Measurements from ENCODE around the gene POLDIP2. TPM values are rescaled to one million over a fixed set of nuclear protein-coding genes. Genes with fewer than 3 reads are reported as not detected.
A peak's percentile ranks its signal among the peaks of the same experiment; 100 is the strongest.

The POLDIP2 gene
- total RNA-seq, 1 experiment from 2014 or later: 105 TPM

- Mint-ChIP-seq H3K27ac (ENCODE audit: low read depth, unreplicated experiment) (peak overlapping the region; percentile 59), H3K36me3 (ENCODE audit: insufficient read depth, unreplicated experiment) (peaks cover 87% of the 10 kb centered on the region), H3K27me3 (ENCODE audit: insufficient read depth, unreplicated experiment) (no peaks in the 10 kb centered on the region), H3K9me3 (ENCODE audit: unreplicated experiment) (no peaks in the 10 kb centered on the region), H3K4me1 (ENCODE audit: insufficient read depth, unreplicated experiment) (peaks cover 12% of the 10 kb centered on the region), H3K4me3 (ENCODE audit: unreplicated experiment) (no peak overlapping the region)
- ChIA-PET POLR2A (interaction anchor here (0.9 to 5.8 kb wide), 12 partner anchors 8 to 146 kb away, joined by 3 to 85 read pairs (median 7); partner anchors contain the start of genes IFT20, POLDIP2, TMEM97 and TNFAIP1), CTCF (interaction anchor here (0.5 to 4.4 kb wide), 9 partner anchors 8 to 113 kb away, joined by 3 to 23 read pairs (median 4); partner anchors contain the start of genes IFT20, POLDIP2 and TNFAIP1)
- no peak for DNase-seq (ENCODE audit: unreplicated experiment)
- intact Hi-C loops (cut with micrococcal nuclease): no loop called here
- TF ChIP-seq, protein P1, sequence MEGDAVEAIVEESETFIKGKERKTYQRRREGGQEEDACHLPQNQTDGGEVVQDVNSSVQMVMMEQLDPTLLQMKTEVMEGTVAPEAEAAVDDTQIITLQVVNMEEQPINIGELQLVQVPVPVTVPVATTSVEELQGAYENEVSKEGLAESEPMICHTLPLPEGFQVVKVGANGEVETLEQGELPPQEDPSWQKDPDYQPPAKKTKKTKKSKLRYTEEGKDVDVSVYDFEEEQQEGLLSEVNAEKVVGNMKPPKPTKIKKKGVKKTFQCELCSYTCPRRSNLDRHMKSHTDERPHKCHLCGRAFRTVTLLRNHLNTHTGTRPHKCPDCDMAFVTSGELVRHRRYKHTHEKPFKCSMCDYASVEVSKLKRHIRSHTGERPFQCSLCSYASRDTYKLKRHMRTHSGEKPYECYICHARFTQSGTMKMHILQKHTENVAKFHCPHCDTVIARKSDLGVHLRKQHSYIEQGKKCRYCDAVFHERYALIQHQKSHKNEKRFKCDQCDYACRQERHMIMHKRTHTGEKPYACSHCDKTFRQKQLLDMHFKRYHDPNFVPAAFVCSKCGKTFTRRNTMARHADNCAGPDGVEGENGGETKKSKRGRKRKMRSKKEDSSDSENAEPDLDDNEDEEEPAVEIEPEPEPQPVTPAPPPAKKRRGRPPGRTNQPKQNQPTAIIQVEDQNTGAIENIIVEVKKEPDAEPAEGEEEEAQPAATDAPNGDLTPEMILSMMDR (IDR thresholded peaks at IDR 0.05; ENCODE audit: unreplicated experiment): no peak
- BruUV-seq (replicated peaks): TSS peak; percentile 5
Observed at GRCh38 chr17:28346199-28346580, 11.1 kb downstream of the POLDIP2 start.

- POLR2A ChIA-PET: interaction anchor here (1.4 to 5.8 kb wide), 10 partner anchors 8 to 147 kb away, joined by 4 to 85 read pairs (median 10); partner anchors contain the start of genes IFT20, POLDIP2, TMEM97 and TNFAIP1
- H3K4me1 Mint-ChIP-seq (ENCODE audit: insufficient read depth, unreplicated experiment): peaks cover 12% of the 10 kb centered on the region
- DNase-seq (ENCODE audit: unreplicated experiment): no peak
- CTCF ChIA-PET: interaction anchor here (0.5 to 4.4 kb wide), 8 partner anchors 8 to 112 kb away, joined by 3 to 23 read pairs (median 4); partner anchors contain the start of genes IFT20, POLDIP2 and TNFAIP1
- H3K27me3 Mint-ChIP-seq (ENCODE audit: insufficient read depth, unreplicated experiment): no peaks in the 10 kb centered on the region
- no TSS peak for BruUV-seq (replicated peaks)
- H3K36me3 Mint-ChIP-seq (ENCODE audit: insufficient read depth, unreplicated experiment): peaks cover 87% of the 10 kb centered on the region
- TF ChIP-seq, protein P1 (IDR thresholded peaks at IDR 0.05; ENCODE audit: unreplicated experiment): no peak
- peak overlapping the region; percentile 59 for H3K27ac Mint-ChIP-seq (ENCODE audit: low read depth, unreplicated experiment)
- H3K4me3 Mint-ChIP-seq (ENCODE audit: unreplicated experiment): no peak overlapping the region
- intact Hi-C loops (cut with micrococcal nuclease): no loop called here
- no peaks in the 10 kb centered on the region for H3K9me3 Mint-ChIP-seq (ENCODE audit: unreplicated experiment)
Observed at GRCh38 chr17:28345419-28346198, 11.7 kb downstream of the POLDIP2 start.

DNA sequence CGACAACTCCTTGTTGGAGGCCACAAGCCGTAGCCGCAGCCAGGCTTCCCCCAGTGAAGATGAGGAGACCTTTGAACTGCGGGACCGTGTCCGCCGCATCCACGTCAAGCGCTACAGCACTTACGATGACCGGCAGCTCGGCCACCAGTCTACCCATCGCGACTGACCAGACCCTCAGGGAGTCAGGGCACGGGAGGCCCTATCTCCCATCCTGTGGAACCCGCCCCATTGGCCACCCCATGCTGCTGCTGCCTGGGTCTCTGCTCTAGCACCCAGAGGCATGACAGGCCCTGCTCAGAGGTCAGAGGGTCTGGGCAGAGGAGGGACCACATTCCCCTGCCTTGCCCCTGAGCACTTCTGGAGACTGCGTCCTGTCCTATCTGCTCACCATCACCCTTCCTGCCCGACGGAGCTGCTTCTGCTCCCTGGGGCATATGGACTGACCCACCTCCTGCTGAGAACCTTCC lies 12.9 kb downstream of the POLDIP2 start:
- H3K9me3 Mint-ChIP-seq (ENCODE audit: unreplicated experiment): no peaks in the 10 kb centered on the region
- TF ChIP-seq, protein P1 (IDR thresholded peaks at IDR 0.05; ENCODE audit: unreplicated experiment): no peak
- intact Hi-C loops (cut with micrococcal nuclease): no loop called here
- DNase-seq (ENCODE audit: unreplicated experiment): no peak
- no peak overlapping the region for H3K27ac Mint-ChIP-seq (ENCODE audit: low read depth, unreplicated experiment)
- ChIA-PET POLR2A (interaction anchor here (0.5 to 5.8 kb wide), 6 partner anchors 9 to 207 kb away, joined by 3 to 85 read pairs (median 14); partner anchors contain the start of genes IFT20, POLDIP2 and TNFAIP1), CTCF (interaction anchor here (2.0 to 4.4 kb wide), 3 partner anchors 13 to 110 kb away, joined by 4 to 23 read pairs (median 6); partner anchors contain the start of gene POLDIP2)
- peaks cover 86% of the 10 kb centered on the region for H3K36me3 Mint-ChIP-seq (ENCODE audit: insufficient read depth, unreplicated experiment)
- H3K4me1 Mint-ChIP-seq (ENCODE audit: insufficient read depth, unreplicated experiment): peaks cover 12% of the 10 kb centered on the region
- no TSS peak for BruUV-seq (replicated peaks)
- H3K27me3 Mint-ChIP-seq (ENCODE audit: insufficient read depth, unreplicated experiment): no peaks in the 10 kb centered on the region
- no peak overlapping the region for H3K4me3 Mint-ChIP-seq (ENCODE audit: unreplicated experiment)

DNA sequence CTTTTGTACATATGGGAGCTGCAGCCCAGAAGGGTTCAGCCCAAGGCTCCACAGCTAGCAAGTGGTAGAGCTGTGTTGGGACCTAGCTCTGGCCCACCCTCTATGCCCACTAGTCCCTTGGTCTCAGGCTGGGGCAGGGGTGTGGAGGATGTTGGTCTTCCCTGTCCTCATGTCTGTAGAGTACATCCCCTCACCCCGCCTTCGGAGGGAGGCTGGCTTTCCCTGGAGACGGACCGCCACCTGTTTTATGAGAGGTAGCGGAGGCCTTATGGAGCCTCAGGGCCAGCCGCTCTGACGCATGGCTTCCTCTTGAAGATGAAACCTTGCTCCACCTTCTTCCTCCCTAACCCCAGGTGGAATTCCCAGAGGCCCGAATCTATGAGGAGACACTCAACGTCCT lies 13.3 kb downstream of the POLDIP2 start:
- Mint-ChIP-seq H3K27ac (ENCODE audit: low read depth, unreplicated experiment) (no peak overlapping the region), H3K4me1 (ENCODE audit: insufficient read depth, unreplicated experiment) (peaks cover 12% of the 10 kb centered on the region), H3K36me3 (ENCODE audit: insufficient read depth, unreplicated experiment) (peaks cover 84% of the 10 kb centered on the region), H3K27me3 (ENCODE audit: insufficient read depth, unreplicated experiment) (no peaks in the 10 kb centered on the region), H3K4me3 (ENCODE audit: unreplicated experiment) (no peak overlapping the region), H3K9me3 (ENCODE audit: unreplicated experiment) (no peaks in the 10 kb centered on the region)
- intact Hi-C loops (cut with micrococcal nuclease): no loop called here
- CTCF ChIA-PET: interaction anchor here (2.0 to 2.4 kb wide), 2 partner anchors 72 to 110 kb away, joined by 4 to 6 read pairs; no protein-coding TSS in a partner anchor
- POLR2A ChIA-PET: interaction anchor here (1.0 to 5.8 kb wide), 4 partner anchors 9 to 111 kb away, joined by 3 to 85 read pairs (median 42); partner anchors contain the start of genes IFT20, POLDIP2 and TNFAIP1
- BruUV-seq (replicated peaks): no TSS peak
- no peak for DNase-seq (ENCODE audit: unreplicated experiment)
- TF ChIP-seq, protein P1 (IDR thresholded peaks at IDR 0.05; ENCODE audit: unreplicated experiment): no peak
